ENCODE results near the gene EFCC1.

GRCh38 chr3:128999102-128999501 lies 2.0 kb upstream of the EFCC1 start:
- no peak for TF ChIP-seq CTCF (IDR thresholded peaks at IDR 0.05; ENCODE audit: insufficient read depth, low read length, poor library complexity, severe bottlenecking)
- no peak for TF ChIP-seq EZH2phosphoT487 (conservative IDR thresholded peaks at IDR 0.05; ENCODE audit: low read length)
